ENCODE results near the gene GRHL3.

GRHL3 gene

DNA sequence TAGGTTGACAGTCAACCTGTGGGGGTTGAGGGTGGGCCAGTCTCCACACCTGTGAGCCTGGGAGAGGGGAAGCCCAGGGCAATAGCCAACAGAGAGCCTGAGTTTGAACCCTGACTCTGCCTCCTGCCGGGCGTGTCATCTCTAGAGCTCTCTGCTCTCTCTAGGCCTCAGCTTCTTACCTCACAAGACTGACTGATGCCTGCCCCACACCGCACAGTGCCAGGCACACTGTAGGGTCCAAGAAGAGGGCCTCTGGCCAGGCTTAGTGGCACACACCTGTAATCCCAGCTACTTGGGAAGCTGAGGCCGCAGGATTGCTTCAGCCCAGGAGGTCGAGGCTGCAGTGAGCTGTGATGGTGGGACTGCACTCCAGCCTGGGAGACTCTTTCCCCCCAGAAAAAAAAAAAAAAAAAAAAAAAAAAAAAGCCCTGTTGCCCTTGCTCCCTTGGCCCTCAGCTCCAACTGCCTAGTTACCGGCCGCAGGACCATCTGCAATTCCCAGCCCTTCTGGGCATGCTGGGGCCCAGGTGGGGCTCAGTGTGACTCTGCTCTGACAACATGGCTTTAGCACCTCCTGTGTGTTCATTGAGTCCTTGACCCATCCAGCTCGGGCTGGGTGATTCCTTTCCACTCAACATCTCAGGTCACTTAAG is 25.1 kb downstream of the GRHL3 start:
- peak in 1 of 2 experiments; percentile 6 for DNase-seq

DNA sequence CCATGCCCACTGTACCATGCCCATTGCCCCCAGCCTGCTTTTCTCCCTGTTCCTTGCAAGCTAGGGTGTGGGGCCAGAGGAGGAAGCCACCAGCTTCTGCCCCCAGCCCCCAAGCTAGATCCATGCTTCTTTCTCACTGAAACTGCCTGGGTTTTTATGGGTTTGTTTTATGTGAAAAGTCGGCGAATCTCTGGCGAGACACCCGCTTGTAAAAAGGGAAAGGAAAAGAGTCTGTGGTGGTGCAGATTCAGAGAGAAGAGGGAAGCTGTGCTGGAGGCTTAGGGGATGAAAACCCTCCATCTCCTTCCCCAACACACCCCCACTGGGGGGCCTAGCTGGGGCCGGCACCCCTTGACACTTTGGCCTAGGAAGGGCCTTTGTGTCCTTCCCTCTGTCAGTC is 26.2 kb downstream of the GRHL3 start:
- no peak for DNase-seq

- DNase-seq, result no peak
Observed at GRCh38 chr1:24347159-24347934, 28.2 kb downstream of the GRHL3 start.

GRCh38 chr1:24348196-24348595 is 29.0 kb downstream of the GRHL3 start:
- DNase-seq, result no peak

GRCh38 chr1:24349891-24350290 is 30.7 kb downstream of the GRHL3 start:
- DNase-seq, result no peak

- DNase-seq, result no peak
Observed at GRCh38 chr1:24351247-24351646, 32.1 kb downstream of the GRHL3 start.

DNA sequence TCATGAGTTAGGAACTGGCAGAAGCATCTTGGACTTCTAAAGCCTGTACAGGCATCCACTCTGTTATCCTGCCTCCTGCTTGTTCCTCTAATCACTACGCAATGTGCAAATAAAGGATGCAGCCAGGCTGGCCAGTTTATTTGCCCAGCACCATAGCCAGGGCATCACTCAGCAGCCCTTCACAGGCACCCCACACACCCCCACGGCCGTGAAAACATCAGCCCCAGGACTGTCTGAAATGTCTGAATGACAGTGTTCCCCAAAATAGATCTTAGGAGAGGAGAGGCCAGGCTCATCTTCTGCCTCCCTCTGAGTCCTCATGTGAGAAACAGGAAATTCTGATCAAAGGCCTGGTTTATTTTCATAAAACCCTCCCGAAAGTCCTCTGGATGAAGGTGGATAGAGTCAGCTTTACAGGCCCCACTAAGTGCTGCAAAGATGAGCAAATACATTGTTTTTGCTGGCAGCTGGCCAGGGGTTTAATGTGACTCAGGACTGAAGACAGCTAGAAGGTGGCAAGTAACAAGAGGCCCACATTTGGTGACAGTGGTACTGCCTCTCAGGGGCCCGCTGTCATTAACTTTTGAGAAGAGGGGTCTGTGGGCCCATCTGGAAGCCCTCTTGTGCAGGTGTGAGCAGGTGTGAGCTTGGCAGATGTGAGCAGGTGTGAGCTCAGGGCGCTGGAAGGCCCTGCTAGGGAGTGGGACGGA is 32.9 kb downstream of the GRHL3 start:
- peak in 1 of 2 experiments; percentile 9 for DNase-seq

- no peak for DNase-seq
Observed at GRCh38 chr1:24353292-24353891, 34.2 kb downstream of the GRHL3 start.

DNA sequence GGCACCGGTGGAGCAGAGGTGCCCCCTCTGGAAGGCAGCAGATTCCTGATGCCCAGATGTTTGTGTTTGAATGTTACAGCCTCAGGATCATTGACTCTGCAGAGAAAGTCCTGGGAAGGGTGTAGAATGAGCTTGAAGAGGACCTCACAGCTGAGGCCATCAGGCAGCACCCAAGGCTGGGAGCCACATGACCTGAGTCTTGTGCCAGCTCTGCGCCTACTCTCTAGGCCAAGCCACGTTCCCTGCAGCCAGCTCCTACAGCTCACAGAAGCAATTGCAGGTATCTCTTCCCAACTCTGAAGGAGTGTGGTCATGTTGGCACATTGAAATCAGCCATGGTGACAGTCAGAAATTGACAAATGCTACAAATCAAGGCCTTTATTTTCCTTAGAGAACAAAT is 36.3 kb downstream of the GRHL3 start:
- no peak for DNase-seq

GRCh38 chr1:24357038-24357437 is 37.9 kb downstream of the GRHL3 start:
- no peak for DNase-seq

GRCh38 chr1:24360681-24361080 is 41.5 kb downstream of the GRHL3 start:
- no peak for DNase-seq

DNA sequence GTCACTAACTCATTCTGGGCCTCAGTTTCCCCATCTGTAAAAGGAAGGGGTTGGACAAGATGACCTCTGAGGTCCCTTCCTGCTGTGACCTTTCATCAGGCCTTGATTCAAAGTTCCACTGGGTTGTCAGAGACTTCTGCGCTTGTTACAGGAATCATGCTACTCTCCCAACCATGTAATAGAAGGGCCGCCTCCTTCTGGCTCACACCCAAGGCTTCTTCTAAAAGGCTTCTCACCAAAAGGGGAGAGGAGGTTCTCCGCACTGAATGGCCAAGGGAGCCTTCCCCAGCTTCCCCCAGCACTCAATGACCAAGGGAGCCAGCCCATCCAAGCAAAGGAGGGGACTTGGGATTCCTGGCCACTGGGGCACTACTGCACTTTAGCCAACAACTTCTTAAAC is 42.7 kb downstream of the GRHL3 start:
- DNase-seq, result no peak

GRCh38 chr1:24362396-24362795 is 43.2 kb downstream of the GRHL3 start:
- no peak for DNase-seq

DNA sequence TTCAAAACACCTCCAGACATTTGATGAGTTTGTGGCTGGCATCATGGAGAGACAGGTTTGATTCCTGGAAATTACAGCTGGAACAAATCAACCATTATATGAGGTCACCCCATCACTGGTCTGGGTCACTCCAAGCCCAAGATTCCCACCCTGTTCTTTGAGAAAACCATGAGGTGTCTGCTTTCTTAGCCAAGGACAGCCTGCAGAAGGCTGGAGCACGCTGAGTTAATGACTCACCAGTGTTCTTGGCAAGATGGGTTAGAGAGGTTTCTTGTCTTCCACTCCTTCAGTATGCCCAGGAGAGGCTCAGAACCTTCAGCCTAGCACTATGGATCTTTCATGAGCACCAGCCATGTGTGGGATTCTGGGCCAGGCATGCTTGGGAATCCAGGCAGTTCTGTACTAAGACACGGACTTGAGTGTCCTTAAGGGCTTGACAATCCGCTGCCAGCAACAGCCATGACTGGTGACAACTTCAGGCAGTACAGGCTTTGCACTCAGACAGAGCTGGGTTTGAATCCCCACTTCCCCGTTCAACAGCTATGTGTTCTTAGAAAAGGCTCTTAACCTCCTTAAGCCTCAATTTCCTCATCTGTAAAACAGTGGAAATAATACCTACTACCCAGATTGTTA is 43.9 kb downstream of the GRHL3 start:
- no peak for DNase-seq

DNA sequence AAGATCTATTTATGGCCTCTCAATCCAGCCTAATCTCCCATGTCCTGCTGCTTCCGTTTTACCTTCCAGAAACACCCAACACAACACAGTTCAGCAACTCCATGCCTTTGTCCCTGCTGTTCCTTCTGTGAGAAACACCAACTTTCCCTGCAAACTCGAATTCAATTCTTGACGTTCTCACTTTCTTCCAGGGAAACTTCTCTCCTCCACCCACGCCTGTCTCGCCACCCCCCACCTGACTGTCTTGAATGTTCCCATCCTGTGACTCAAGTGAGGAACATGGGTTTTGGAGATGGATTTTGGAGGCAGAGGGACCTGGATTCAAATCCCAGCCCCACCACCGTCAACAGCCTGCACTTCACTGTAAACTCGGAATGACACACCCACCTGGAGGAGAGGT is 44.8 kb downstream of the GRHL3 start:
- no peak for DNase-seq

GRCh38 chr1:24364605-24364974 is 45.4 kb downstream of the GRHL3 start:
- no peak for DNase-seq

- DNase-seq, result peak; percentile 21 to 73
Observed at GRCh38 chr1:24364975-24365678, 46.0 kb downstream of the GRHL3 start.

DNA sequence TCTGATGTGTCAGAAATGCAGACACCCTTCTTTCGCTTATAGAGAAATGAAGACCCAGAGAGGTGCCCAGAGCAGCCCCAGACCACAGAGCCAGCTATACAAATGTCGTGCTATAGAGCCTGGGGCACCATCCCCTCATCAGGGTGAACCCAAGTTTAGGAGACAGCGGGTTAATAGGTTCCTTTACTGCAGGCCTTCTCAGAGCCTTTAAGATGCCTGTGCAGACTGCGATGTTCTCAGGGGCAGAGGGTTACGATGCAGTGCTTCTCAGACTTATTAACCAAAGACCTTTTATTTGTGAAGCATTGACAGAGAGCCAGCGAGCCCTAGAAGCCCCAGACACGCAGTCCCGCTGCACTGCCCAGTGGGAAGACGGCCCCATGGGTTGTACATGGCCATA is 47.5 kb downstream of the GRHL3 start:
- no peak for DNase-seq

DNA sequence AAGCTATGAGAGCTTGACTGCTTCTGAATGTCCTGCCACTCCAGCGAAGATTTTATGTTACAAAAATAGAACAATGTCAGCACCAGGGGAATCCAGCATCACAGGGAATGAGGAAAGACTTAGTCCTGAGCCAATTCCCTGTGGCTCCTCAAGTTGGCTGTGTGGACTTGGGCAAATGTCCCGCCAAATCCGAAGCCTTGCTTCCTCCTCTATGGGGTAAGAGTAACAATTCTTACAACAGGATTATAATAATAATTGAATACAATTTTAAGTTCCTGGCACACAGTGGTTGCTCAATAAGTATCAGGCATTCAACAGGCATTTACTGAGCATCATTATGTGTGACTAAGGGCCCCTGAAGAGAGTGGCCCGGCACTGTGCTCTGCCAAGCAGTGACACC is 50.0 kb downstream of the GRHL3 start:
- DNase-seq, result no peak

- peak in 1 of 2 experiments; percentile 13 for DNase-seq
Observed at GRCh38 chr1:24369801-24370200, 50.6 kb downstream of the GRHL3 start.

DNA sequence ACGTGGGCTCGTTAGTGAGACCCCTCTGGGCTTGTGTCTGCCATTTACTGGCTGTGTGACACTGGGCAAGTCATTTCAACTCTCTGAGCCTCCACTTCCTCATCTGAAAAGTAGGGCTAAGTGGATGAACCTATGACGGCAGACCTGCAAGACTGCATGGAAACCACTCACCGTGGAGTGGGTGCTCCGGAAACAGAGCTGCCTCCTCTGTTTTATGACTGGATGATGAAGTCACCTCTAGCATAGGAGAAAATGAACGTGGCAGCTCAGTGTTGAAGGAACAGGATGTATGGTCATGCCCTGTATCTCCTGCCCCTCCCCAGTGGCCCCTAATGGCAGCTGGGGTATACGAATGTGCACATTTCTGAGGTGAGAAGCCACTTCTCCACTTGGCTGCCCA is 53.9 kb downstream of the GRHL3 start:
- DNase-seq, result no peak

DNA sequence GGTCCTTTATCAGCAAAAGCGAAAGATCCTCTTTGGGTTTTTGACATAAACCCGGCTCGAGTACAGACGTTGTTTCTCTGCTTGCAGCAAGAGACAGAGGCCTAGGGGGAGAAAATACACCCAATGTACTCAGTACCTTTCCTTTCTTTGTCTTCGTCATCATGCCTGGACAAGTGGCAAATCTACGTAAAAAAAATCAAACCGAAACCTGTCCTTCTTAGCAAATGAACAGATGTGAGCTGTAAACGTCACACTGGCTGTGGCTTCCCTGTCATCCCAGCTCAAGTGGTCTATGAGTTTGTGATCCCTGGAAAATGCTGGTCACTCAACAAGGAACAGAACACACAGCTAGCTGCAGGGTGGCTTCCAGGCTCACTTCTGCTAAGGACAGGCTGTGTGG is 54.6 kb downstream of the GRHL3 start:
- DNase-seq, result peak in 1 of 2 experiments; percentile 38

Measured in NCI-H524 (cell line).